ENCODE measurements around the gene TAOK1.
A peak's percentile ranks its signal among the peaks of the same experiment; 100 is the strongest.
"Not testable (repeated sequence)": the region's sequence is repeated elsewhere in the genome, so short reads cannot be mapped to it uniquely, and the experiment has no call there.

TAOK1 gene

GRCh38 chr17:29549177-29549923 is 159.2 kb downstream of the TAOK1 start:
- DNase-seq (ENCODE audit: low read depth), result no peak

GRCh38 chr17:29555840-29556239 is 165.7 kb downstream of the TAOK1 start:
- DNase-seq (ENCODE audit: low read depth), result no peak

- DNase-seq (ENCODE audit: low read depth), result no peak
Measured at GRCh38 chr17:29557085-29557738, 167.0 kb downstream of the TAOK1 start.

GRCh38 chr17:29557739-29558116 is 167.6 kb downstream of the TAOK1 start:
- DNase-seq (ENCODE audit: low read depth), result no peak

GRCh38 chr17:29558139-29558538 is 168.0 kb downstream of the TAOK1 start:
- not testable (repeated sequence) for DNase-seq (ENCODE audit: low read depth)

- no peak for DNase-seq (ENCODE audit: low read depth)
Measured at GRCh38 chr17:29559640-29560039, 169.5 kb downstream of the TAOK1 start.

- no peak for DNase-seq (ENCODE audit: low read depth)
Measured at GRCh38 chr17:29560316-29560715, 170.2 kb downstream of the TAOK1 start.

- no peak for DNase-seq (ENCODE audit: low read depth)
Measured at GRCh38 chr17:29561554-29562517, 171.7 kb downstream of the TAOK1 start.

GRCh38 chr17:29562615-29563014 is 172.5 kb downstream of the TAOK1 start:
- no peak for DNase-seq (ENCODE audit: low read depth)

- DNase-seq (ENCODE audit: low read depth), result no peak
Measured at GRCh38 chr17:29563816-29564215, 173.7 kb downstream of the TAOK1 start.

GRCh38 chr17:29565643-29566472 is 175.7 kb downstream of the TAOK1 start:
- DNase-seq (ENCODE audit: low read depth), result no peak

- DNase-seq (ENCODE audit: low read depth), result no peak
Measured at GRCh38 chr17:29566473-29567303, 176.5 kb downstream of the TAOK1 start, which contains the start of gene ABHD15. Gene ABHD15, minus strand, starts transcription at chr17:29567037. Its CDS starts 71 bp downstream, at chr17:29566966.

GRCh38 chr17:29567304-29567553 is 177.1 kb downstream of the TAOK1 start:
- no peak for DNase-seq (ENCODE audit: low read depth)

GRCh38 chr17:29567554-29568330 is 177.6 kb downstream of the TAOK1 start:
- no peak for DNase-seq (ENCODE audit: low read depth)

GRCh38 chr17:29568331-29569244 is 178.4 kb downstream of the TAOK1 start, which contains the start of gene TP53I13:
Gene TP53I13, plus strand, starts transcription at chr17:29568701. Its CDS starts 58 bp downstream, at chr17:29568759.
- DNase-seq (ENCODE audit: low read depth), result peak; percentile 81

- no peak for DNase-seq (ENCODE audit: low read depth)
Measured at GRCh38 chr17:29569245-29569950, 179.2 kb downstream of the TAOK1 start.

GRCh38 chr17:29570521-29570920 is 180.4 kb downstream of the TAOK1 start:
- DNase-seq (ENCODE audit: low read depth), result no peak

GRCh38 chr17:29571486-29571882 is 181.3 kb downstream of the TAOK1 start:
- no peak for DNase-seq (ENCODE audit: low read depth)
